Effector memory CD4-positive, alpha-beta T cell (primary cell): ENCODE data around the gene RRAS2.

Experiments used
- DNase-seq, 3 donors: peaks; one replicate each; pipeline ENCODE4 v3.0.0-alpha.2; 2020
- H3K27ac ChIP-seq: 2 replicates; pipeline ENCODE4 v1.7.0; 2013; ENCODE audit warnings: mild to moderate bottlenecking, low read length, moderate library complexity; ENCODE audit not compliant: insufficient read depth, poor library complexity, severe bottlenecking
- H3K27me3 ChIP-seq: replicated peaks from 2 replicates; pipeline ENCODE4 v1.7.0; 2013; ENCODE audit warnings: mild to moderate bottlenecking, low read length; ENCODE audit not compliant: insufficient read depth, control insufficient read depth, poor library complexity, severe bottlenecking
- H3K36me3 ChIP-seq: 2 replicates; pipeline ENCODE4 v1.7.0; 2013; ENCODE audit warnings: mild to moderate bottlenecking, low read length, moderate library complexity; ENCODE audit not compliant: control insufficient read depth, insufficient read depth
- H3K4me1 ChIP-seq: 2 replicates; pipeline ENCODE4 v1.7.0; 2013; ENCODE audit warnings: low read length, mild to moderate bottlenecking; ENCODE audit not compliant: control insufficient read depth, insufficient read depth, poor library complexity, severe bottlenecking
- H3K4me3 ChIP-seq: 2 replicates; pipeline ENCODE4 v1.7.0; 2013; ENCODE audit warnings: low read length, low read depth, mild to moderate bottlenecking; ENCODE audit not compliant: insufficient read depth, poor library complexity, severe bottlenecking
- H3K9me3 ChIP-seq: 2 replicates; pipeline ENCODE4 v1.7.0; 2013; ENCODE audit warnings: mild to moderate bottlenecking, low read length, moderate library complexity; ENCODE audit not compliant: control insufficient read depth

The RRAS2 gene

DNA sequence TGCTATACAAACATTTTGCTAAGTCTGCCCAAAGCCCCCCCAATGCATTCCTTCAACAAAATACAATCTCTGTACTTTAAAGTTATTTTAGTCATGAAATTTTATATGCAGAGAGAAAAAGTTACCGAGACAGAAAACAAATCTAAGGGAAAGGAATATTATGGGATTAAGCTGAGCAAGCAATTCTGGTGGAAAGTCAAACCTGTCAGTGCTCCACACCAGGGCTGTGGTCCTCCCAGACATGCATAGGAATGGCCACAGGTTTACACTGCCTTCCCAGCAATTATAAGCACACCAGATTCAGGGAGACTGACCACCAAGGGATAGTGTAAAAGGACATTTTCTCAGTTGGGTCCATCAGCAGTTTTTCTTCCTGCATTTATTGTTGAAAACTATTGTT, 92.4 kb downstream of the RRAS2 start:
- Histone ChIP-seq H3K27ac (no peak overlapping the region), H3K36me3 (no peaks in the 10 kb centered on the region), H3K9me3 (no peaks in the 10 kb centered on the region), H3K4me3 (no peak overlapping the region), H3K27me3 (no peaks in the 10 kb centered on the region), H3K4me1 (peaks cover 8% of the 10 kb centered on the region)
- no peak for DNase-seq

DNA sequence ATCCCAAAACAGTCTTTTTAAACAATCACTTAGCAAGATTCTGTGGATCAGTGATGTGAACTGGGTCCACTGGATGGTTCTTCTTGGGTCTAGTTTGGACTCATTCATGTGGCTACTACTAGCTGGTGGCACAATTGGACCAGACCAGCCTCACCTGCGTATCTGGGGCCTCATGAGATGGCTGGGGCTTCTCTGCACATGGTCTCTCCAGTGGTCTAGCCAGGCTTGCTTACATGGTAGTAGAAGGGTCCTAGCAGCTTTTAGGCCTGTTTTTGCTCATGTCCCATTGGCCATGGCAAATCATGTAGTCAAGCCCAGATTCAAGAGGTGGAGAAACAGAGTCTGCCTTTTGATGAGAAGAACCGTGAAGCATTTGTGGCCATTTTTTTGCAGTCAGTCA, 94.0 kb downstream of the RRAS2 start:
- no peaks in the 10 kb centered on the region for H3K9me3 ChIP-seq
- H3K27me3 ChIP-seq, result no peaks in the 10 kb centered on the region
- H3K27ac ChIP-seq, result no peak overlapping the region

DNA sequence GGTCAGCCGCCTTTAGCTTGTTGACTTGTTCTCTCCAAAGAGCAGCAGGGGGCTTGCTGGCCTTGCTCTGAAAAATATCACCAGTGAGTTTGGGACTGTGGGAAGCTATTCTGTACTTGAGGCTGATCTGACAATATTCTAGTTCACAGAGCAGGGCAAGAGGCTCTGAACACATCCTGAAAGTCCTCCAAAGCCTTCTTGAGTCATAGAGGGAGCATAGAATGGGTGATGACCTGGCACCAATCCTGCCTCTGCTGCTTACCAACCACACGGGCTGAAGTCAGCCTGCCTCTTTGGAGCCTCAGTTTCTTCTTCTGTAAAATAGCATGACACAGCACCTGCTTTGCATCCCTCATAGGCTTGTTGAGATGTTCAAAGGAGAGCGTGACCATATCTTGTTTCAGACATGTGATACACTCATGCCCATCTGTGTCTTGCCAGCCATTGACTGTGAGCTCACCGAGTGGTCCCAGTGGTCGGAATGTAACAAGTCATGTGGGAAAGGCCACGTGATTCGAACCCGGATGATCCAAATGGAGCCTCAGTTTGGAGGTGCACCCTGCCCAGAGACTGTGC, 96.6 kb downstream of the RRAS2 start:
- no peak for DNase-seq
- no peak overlapping the region for H3K4me3 ChIP-seq
- H3K36me3 ChIP-seq, result no peaks in the 10 kb centered on the region
- H3K27ac ChIP-seq, result no peak overlapping the region
- no peaks in the 10 kb centered on the region for H3K4me1 ChIP-seq
- H3K9me3 ChIP-seq, result no peaks in the 10 kb centered on the region
- no peaks in the 10 kb centered on the region for H3K27me3 ChIP-seq

More for the DNA sequence above, 94.0 kb downstream of the RRAS2 start:
- Histone ChIP-seq H3K36me3 (no peaks in the 10 kb centered on the region), H3K4me3 (no peak overlapping the region), H3K4me1 (no peaks in the 10 kb centered on the region)
- no peak for DNase-seq

DNA sequence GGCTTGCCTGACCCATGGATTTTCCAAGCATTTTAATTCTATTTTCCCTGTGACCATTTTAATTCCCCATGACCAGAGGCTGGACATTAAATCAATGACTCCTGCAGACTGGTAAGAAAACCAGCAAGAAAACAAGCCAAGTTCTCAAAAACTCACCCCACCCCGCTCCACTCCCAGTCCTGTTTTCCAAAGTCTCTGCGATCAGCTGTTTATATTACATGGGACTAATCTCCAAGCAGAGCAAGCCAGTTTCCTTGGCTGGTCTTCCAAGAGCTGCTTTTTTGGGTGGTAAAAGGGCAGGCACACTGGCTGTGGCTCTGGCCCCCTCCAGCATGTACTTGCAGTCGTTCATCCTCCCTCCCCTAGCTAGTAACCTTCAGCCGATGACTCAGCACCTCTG, 97.9 kb downstream of the RRAS2 start:
- Histone ChIP-seq H3K36me3 (no peaks in the 10 kb centered on the region), H3K4me3 (no peak overlapping the region), H3K9me3 (no peaks in the 10 kb centered on the region), H3K4me1 (no peaks in the 10 kb centered on the region), H3K27me3 (no peaks in the 10 kb centered on the region), H3K27ac (no peak overlapping the region)
- DNase-seq, result no peak

DNA sequence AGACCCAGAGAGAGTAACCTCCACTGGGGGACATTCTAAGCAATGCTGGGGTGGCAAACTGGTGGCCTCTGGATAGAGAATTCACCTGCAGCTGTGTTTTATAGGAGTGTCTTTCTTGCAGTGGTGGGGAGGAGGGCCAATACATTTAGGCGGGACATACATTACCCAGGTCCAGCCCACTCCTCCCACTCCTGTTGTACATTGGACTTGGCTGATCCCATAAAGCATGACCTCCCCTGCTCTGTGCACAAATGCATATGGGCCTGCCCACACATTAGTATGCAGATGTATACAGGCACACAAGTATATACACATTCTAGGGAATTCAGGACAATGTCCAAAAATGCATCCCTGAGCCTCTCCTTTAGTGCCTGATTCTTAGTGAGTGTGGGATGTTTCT, 99.1 kb downstream of the RRAS2 start:
- Histone ChIP-seq H3K4me3 (no peak overlapping the region), H3K9me3 (no peaks in the 10 kb centered on the region), H3K27ac (no peak overlapping the region), H3K4me1 (no peaks in the 10 kb centered on the region), H3K27me3 (no peaks in the 10 kb centered on the region), H3K36me3 (no peaks in the 10 kb centered on the region)
- DNase-seq, result no peak

DNA sequence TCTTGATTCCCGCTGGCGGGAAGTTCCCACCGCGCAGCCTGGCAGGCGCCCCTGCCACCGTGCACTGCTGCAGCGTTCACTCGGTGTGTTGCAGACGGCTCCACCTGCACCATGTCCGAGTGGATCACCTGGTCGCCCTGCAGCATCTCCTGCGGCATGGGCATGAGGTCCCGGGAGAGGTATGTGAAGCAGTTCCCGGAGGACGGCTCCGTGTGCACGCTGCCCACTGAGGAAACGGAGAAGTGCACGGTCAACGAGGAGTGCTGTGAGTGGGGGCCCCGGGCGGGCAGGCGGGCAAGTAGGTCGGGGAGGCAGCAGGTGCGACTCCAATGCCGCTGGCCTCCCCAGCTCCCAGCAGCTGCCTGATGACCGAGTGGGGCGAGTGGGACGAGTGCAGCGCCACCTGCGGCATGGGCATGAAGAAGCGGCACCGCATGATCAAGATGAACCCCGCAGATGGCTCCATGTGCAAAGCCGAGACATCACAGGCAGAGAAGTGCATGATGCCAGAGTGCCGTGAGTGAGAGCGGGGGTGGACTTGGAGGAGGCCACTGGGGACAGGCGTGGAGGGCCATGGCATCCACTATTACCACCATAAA, 99.7 kb downstream of the RRAS2 start:
- DNase-seq, result no peak
- H3K36me3 ChIP-seq, result no peaks in the 10 kb centered on the region
- H3K4me1 ChIP-seq, result no peaks in the 10 kb centered on the region
- no peaks in the 10 kb centered on the region for H3K27me3 ChIP-seq
- no peaks in the 10 kb centered on the region for H3K9me3 ChIP-seq
- H3K27ac ChIP-seq, result no peak overlapping the region
- no peak overlapping the region for H3K4me3 ChIP-seq

DNA sequence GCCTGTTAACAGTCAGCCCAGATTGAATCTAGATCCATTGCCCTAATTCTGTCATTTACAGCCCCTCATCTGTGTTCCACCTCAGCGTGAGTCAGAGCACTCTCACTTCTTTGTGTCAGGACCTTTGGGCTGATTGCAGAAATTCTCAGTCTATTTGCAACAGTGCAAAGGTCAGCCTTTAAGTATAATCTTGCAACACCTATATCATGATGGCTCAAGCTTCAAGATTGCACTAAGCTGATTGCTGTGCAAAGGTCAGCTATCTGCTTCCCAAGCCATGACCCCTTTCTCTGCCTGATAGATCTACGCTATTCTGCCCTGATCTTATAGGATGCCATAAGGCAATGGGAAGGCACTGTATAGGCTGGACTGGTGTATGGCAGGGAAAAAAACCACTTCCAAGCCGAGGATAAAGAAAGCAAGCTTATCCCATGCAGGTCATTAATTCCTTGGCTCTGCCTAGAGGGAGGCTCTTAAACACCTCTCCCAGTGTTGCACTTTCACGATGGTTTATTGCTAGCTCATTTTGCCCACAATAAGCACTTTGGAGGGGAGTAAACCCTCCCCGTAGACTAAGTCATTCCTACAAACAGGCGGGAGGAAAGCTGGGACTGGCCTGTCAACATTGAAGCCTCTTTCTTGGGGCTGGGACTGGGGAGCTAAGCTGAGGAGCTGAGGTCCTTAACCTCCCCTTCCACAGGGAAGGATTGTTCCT, 100.6 kb downstream of the RRAS2 start:
- Histone ChIP-seq H3K27me3 (no peaks in the 10 kb centered on the region), H3K4me1 (no peaks in the 10 kb centered on the region), H3K36me3 (no peaks in the 10 kb centered on the region), H3K9me3 (no peaks in the 10 kb centered on the region), H3K27ac (no peak overlapping the region), H3K4me3 (no peak overlapping the region)
- no peak for DNase-seq

DNA sequence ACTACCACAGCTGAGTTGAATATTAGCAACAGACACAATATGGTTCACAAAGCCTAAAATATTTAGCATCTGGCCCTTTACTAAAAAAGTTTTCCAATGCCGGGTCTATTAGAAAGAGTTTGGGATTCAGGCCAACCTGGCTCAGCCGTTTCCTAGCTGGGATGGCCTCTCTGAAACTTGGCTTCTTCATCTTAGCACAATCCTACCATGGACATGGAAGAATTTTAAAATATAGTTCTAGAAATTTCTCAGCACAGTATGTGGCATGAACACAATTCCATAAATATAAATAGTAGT, 103.8 kb downstream of the RRAS2 start:
- Histone ChIP-seq H3K9me3 (no peaks in the 10 kb centered on the region), H3K27ac (no peak overlapping the region), H3K4me3 (no peak overlapping the region), H3K36me3 (no peaks in the 10 kb centered on the region), H3K4me1 (no peaks in the 10 kb centered on the region), H3K27me3 (no peaks in the 10 kb centered on the region)
- no peak for DNase-seq

DNA sequence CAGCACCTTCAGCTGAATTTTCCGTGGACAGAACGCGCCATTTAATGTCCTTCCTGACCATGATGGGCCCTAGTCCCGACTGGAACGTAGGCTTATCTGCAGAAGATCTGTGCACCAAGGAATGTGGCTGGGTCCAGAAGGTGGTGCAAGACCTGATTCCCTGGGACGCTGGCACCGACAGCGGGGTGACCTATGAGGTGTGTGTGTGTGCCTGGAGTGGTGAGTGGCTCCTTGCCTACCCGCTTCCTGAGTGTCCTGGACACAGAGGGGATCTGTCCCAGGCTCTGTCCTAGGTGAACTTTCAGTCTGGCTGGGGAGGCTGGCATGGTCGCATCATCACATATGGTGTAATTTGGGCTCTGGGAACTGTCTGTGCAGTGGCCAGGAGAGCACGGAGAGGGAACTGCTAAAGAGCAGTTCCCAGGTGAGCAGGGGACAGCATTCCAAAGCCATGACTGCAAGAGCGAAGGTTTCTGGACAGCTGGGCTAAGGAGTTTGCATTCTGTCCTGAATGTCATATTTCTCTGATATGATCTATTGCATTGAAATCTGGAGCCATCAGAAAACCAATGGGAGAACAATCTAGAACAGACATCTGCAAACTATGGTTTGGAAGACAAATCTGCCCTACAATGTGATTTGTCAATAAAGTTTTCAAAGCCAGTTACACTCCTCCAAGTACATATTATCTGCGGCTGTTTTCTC, 104.3 kb downstream of the RRAS2 start:
- H3K27ac ChIP-seq, result no peak overlapping the region
- H3K4me1 ChIP-seq, result no peaks in the 10 kb centered on the region
- no peaks in the 10 kb centered on the region for H3K27me3 ChIP-seq
- H3K9me3 ChIP-seq, result no peaks in the 10 kb centered on the region
- no peak overlapping the region for H3K4me3 ChIP-seq
- DNase-seq, result no peak
- no peaks in the 10 kb centered on the region for H3K36me3 ChIP-seq

DNA sequence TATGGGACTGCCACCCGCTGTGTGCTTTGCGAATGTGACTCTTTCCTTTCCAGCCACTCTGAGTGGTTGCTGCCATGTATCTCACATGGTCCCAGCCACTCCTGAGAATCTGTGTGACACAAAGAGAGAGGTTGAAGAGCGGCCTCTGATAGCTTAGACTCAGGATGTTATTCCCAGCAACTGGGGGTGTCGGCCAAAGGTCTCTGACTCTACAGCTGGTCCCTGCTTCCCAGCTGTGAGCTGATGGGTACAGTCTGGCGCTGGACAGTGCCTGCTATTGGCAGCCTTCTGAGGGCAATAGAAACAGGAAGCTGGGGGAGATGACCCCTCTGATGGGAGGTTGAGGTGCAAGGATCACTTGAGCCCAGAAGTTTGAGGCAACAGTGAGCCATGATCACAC, 105.1 kb downstream of the RRAS2 start:
- Histone ChIP-seq H3K4me1 (peaks cover 4% of the 10 kb centered on the region), H3K27ac (no peak overlapping the region), H3K27me3 (no peaks in the 10 kb centered on the region), H3K4me3 (no peak overlapping the region), H3K36me3 (no peaks in the 10 kb centered on the region), H3K9me3 (no peaks in the 10 kb centered on the region)
- no peak for DNase-seq
